Breast epithelium (tissue), 4 donors: Measurements from ENCODE around the gene TRAM2. TPM values are rescaled to one million over a fixed set of nuclear protein-coding genes. Genes with fewer than 3 reads are reported as not detected.
A peak's percentile ranks its signal among the peaks of the same experiment; 100 is the strongest.

Experiments
- DNase-seq, 2 donors: peaks; one replicate each; pipeline ENCODE4 v3.0.0-alpha.2; 2019; ENCODE audit warnings: low spot score in 2 of 2
- H3K27ac ChIP-seq, 2 donors: fragments of 200-600 bp; sonication (generic) in 1 of 2; one replicate each; pipeline ENCODE4 v1.5.1; 2016 to 2019; ENCODE audit warnings: mild to moderate bottlenecking in 1 of 2
- H3K27me3 ChIP-seq, 2 donors: fragments of 200-600 bp; sonication (generic) in 1 of 2; one replicate each; pipeline versions ENCODE4 v1.5.1 to v1.6.0; 2017 to 2019; ENCODE audit warnings: control low read depth in 1 of 2, mild to moderate bottlenecking in 1 of 2
- H3K36me3 ChIP-seq: fragments of 200-600 bp; one replicate; pipeline ENCODE4 v1.5.1; 2019
- H3K4me1 ChIP-seq, 2 donors: fragments of 200-600 bp; sonication (generic); one replicate each; pipeline ENCODE4 v1.5.1; 2016 to 2019; ENCODE audit warnings: control low read depth in 1 of 2
- H3K4me3 ChIP-seq, 3 donors: fragments of 200-600 bp; sonication (generic); 1 replicate in 2 of 3; 2 replicates in 1 of 3; pipeline ENCODE4 v1.5.1; 2016 to 2019; ENCODE audit warnings: mild to moderate bottlenecking in 3 of 3, moderate library complexity in 2 of 3
- H3K9me3 ChIP-seq, 2 donors: fragments of 200-600 bp; sonication (generic) in 1 of 2; one replicate each; pipeline ENCODE4 v1.5.1; 2016 to 2019; ENCODE audit warnings: control low read depth in 1 of 2
- POLR2A ChIP-seq: fragments of 450-650 bp; IDR thresholded peaks from one replicate; pipeline ENCODE4 v1.6.1; 2016; ENCODE audit warnings: antibody characterized with exemption, mild to moderate bottlenecking, moderate library complexity
- POLR2AphosphoS5 ChIP-seq, 3 donors: sonication (generic); formaldehyde crosslinking; IDR thresholded peaks; one replicate each; pipeline ENCODE4 v1.6.1; 2017; ENCODE audit warnings: antibody characterized with exemption in 3 of 3
- intact Hi-C: fragments of 100-400 bp; cut with DNase I; formaldehyde crosslinking; loops from one replicate; pipeline ENCODE4 v1.15.1; 2023; ENCODE audit warnings: low total_unique reads
- total RNA-seq, 3 donors: library from RNA; depleted of rRNA; stranded (reverse); fragments of >200 nt; gene quantifications; one replicate each; pipeline ENCODE4 v1.1.0, GENCODE V29; 2016
- TF ChIP-seq, protein P1 (sequence below), 3 donors: fragments of 450-650 bp; IDR thresholded peaks; one replicate each; pipeline ENCODE4 v1.5.1; 2016 to 2017; ENCODE audit warnings: antibody characterized with exemption in 3 of 3, mild to moderate bottlenecking in 3 of 3, moderate library complexity in 3 of 3

TRAM2 gene
- total RNA-seq, 3 donors from 2014 or later, result 11.9 to 33.0 (median 24.3) TPM

DNA sequence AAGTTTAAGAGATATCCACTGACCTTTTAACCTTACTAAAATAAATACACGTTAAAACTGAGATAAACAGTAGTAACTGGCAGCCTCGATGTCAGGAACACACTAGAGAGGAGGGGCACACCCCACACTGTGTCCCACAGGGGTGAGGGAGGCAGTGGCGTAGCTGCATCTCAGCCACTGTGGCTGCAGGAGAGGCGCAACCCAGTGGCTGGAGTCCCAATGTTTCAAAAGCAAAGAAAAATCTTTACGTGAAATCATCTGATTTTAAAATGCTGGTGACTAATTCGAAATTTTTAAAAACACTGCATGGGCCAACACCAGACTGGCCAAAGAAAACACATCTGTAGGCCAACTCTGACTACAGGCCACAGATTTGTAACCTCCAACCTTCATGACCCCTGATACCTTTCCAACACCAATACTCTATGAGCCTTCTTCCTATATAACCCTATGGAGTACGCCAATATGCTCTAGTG is 54.7 kb downstream of the TRAM2 start:
- H3K4me3 ChIP-seq, result no peak overlapping the region
- H3K27ac ChIP-seq, result peak overlapping the region; percentile 61 to 85
- TF ChIP-seq, protein P1, sequence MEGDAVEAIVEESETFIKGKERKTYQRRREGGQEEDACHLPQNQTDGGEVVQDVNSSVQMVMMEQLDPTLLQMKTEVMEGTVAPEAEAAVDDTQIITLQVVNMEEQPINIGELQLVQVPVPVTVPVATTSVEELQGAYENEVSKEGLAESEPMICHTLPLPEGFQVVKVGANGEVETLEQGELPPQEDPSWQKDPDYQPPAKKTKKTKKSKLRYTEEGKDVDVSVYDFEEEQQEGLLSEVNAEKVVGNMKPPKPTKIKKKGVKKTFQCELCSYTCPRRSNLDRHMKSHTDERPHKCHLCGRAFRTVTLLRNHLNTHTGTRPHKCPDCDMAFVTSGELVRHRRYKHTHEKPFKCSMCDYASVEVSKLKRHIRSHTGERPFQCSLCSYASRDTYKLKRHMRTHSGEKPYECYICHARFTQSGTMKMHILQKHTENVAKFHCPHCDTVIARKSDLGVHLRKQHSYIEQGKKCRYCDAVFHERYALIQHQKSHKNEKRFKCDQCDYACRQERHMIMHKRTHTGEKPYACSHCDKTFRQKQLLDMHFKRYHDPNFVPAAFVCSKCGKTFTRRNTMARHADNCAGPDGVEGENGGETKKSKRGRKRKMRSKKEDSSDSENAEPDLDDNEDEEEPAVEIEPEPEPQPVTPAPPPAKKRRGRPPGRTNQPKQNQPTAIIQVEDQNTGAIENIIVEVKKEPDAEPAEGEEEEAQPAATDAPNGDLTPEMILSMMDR (IDR thresholded peaks at IDR 0.05), result no peak
- TF ChIP-seq POLR2A (no peak), POLR2AphosphoS5 (IDR thresholded peaks at IDR 0.05) (peak in 1 of 3 donors; percentile 62)
- peaks cover 9 to 15% of the 10 kb centered on the region in 2 donors for H3K4me1 ChIP-seq
- intact Hi-C loops, result no loop called here
- no peaks in the 10 kb centered on the region for H3K27me3 ChIP-seq
- DNase-seq, result peak in 1 of 2 donors; percentile 35
- no peaks in the 10 kb centered on the region for H3K9me3 ChIP-seq
- no peaks in the 10 kb centered on the region for H3K36me3 ChIP-seq

DNA sequence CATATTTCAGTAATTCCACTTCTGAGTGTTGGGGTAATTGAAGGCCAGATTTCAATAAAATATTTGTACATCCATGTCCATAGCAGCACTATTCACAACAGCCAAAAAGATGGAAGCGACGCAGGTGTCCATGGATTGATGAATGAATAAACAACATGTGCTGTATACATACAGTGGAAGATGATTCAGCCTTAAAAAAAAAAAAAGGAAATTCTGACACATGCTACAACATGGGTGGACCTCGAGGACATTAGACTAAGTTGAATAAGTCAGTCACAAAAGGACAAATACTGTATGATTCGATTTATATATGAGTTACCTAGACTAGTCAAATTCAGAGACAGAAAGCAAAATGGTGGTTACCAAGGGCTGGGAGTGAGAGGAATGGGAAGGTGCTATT is 57.2 kb downstream of the TRAM2 start:
- H3K36me3 ChIP-seq, result no peaks in the 10 kb centered on the region
- no peak overlapping the region for H3K4me3 ChIP-seq
- H3K4me1 ChIP-seq, result peaks cover 14 to 15% of the 10 kb centered on the region in 2 donors
- H3K27ac ChIP-seq, result peak overlapping the region in 1 of 2 donors; percentile 97
- H3K9me3 ChIP-seq, result no peaks in the 10 kb centered on the region
- no peaks in the 10 kb centered on the region for H3K27me3 ChIP-seq
- no peak for DNase-seq
- intact Hi-C loops, result no loop called here
- TF ChIP-seq POLR2AphosphoS5 (IDR thresholded peaks at IDR 0.05), result no peak
- TF ChIP-seq POLR2A, result no peak
- TF ChIP-seq, protein P1 (IDR thresholded peaks at IDR 0.05), result no peak

DNA sequence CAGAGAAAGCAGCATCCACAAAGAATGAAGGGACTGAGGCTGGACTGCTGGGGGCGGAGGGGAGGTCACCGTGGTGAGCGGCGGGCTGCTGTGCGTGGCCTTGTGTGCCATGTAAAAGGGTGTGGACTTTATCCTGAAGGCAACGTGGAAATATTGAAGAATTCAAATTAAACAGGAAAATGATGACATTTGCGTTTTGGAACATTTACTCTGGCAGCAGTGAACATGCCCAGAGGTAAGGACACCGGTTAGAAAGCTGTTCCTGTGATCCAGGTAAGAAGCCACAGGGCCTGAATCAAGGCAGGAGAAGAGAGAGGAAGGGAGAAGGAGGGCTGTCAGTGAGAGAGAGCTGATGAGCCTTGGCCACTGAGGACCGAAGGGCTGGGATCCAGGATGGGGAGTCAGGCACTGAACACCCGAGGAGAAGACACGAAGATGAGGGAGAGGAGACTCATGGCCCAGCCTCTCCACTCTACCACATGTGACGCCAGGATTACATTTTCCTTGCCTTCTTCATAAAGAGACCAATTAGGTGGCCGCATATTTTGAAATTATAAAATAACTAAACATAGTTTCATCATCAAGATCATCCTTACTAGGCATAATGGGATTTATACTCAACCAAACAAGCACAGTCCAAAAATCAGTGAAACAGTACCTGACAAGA is 58.4 kb downstream of the TRAM2 start:
- H3K27me3 ChIP-seq, result no peaks in the 10 kb centered on the region
- peak overlapping the region; percentile 88 to 97 for H3K27ac ChIP-seq
- DNase-seq, result no peak
- intact Hi-C loops, result no loop called here
- H3K4me1 ChIP-seq, result peaks cover 14 to 15% of the 10 kb centered on the region in 2 donors
- no peaks in the 10 kb centered on the region for H3K36me3 ChIP-seq
- H3K9me3 ChIP-seq, result no peaks in the 10 kb centered on the region
- no peak for TF ChIP-seq POLR2AphosphoS5 (IDR thresholded peaks at IDR 0.05)
- TF ChIP-seq, protein P1 (IDR thresholded peaks at IDR 0.05), result no peak
- peak overlapping the region in 1 of 3 donors; percentile 29 for H3K4me3 ChIP-seq

DNA sequence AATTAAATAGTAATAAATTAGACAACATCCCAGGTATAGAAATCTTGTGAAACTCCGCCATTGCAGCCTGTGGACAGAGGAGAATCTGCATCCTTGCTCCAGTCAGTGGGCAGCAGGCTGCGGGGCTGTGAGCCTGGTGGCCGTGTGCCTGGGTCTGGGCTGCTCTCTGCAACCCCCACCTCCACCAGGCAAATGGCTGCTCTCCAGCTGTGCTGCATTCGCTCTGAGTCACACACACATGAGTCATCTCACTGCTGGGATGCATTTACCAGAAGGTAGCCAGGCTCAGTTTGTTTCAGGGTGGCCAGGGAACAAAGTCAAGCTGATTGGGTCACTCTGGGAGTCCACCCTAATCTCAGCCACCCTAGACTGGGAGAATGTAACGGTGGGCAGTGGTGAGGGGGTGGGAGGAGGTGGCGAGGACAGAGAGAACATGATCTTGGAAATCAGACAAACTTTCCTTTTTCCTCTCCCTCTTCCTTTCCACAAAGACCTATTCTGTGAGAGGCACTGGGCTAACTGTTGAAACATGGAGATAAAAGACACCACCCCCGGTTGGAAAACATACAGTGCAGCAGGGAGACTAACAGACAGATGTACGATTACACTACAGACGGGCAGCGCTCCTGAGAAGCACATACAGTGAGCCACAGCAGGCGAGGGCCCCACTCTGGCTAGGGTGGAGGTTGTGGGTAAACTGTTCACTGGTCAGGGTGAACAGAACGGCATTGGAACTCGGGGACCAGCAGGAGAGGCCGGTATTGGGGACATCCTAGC is 59.2 kb downstream of the TRAM2 start:
- Histone ChIP-seq H3K4me3 (peak overlapping the region in 1 of 3 donors; percentile 29), H3K27ac (peak overlapping the region; percentile 88 to 97), H3K27me3 (no peaks in the 10 kb centered on the region), H3K36me3 (no peaks in the 10 kb centered on the region), H3K9me3 (no peaks in the 10 kb centered on the region), H3K4me1 (peaks cover 14 to 20% of the 10 kb centered on the region in 2 donors)
- TF ChIP-seq POLR2A (no peak), POLR2AphosphoS5 (IDR thresholded peaks at IDR 0.05) (peak; percentile 46 to 89 (median 55))
- TF ChIP-seq, protein P1 (IDR thresholded peaks at IDR 0.05), result no peak
- intact Hi-C loops, result no loop called here
- peak; percentile 78 to 80 for DNase-seq

DNA sequence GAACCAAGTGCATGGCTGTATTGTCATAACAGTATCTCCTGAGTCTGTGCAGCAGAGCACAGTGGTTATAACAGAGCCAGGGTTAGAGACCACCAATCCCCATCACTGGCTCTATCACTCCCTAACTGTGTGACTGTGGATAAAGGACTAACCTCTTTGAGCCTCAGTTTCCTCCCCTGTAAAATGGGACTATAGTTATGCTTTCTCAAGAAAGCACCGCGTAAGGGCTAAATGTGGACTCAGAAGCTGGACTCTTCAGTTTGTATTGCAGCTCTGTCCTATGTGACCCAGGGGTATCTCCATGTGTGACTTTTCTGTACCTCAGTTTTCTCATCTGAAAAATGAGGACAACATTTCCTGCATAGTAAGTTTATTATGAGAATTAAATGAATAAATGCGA is 59.9 kb downstream of the TRAM2 start:
- TF ChIP-seq, protein P1 (IDR thresholded peaks at IDR 0.05), result no peak
- no peak for TF ChIP-seq POLR2A
- TF ChIP-seq POLR2AphosphoS5 (IDR thresholded peaks at IDR 0.05), result no peak
- Histone ChIP-seq H3K9me3 (no peaks in the 10 kb centered on the region), H3K36me3 (no peaks in the 10 kb centered on the region), H3K27ac (peak overlapping the region in 1 of 2 donors; percentile 97), H3K27me3 (no peaks in the 10 kb centered on the region), H3K4me3 (no peak overlapping the region), H3K4me1 (peaks cover 18 to 20% of the 10 kb centered on the region in 2 donors)
- DNase-seq, result no peak
- intact Hi-C loops, result no loop called here
